Medulla oblongata (tissue), 1 donor: ENCODE results near the gene RAD9B.
"Not testable (repeated sequence)": the region's sequence is repeated elsewhere in the genome, so short reads cannot be mapped to it uniquely, and the experiment has no call there.

Experiments used
- DNase-seq: peaks from one replicate; pipeline ENCODE4 v3.0.0-alpha.2; 2015; ENCODE audit errors: extremely low spot score

Gene RAD9B

GRCh38 chr12:110528277-110528839 lies 26.2 kb downstream of the RAD9B start:
- no peak for DNase-seq

DNA sequence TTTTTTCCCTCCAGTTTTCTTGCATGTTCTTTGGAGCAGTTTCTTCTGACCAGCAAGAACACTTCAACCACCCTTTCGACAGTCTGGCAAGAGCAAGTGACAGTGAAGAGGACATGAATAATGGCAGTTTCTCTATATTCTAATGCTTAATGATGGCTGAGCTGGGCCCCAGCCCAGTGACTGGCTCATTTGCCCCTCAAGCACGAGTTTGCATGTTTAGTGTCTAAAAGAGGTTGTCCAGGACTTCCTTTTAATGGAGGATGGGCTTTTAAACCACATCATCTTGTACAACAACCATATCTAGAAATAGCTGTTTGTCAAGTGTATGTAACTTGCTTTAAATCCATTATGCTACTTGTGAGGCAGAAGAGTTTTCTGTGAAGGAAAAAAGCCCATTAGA lies 28.4 kb downstream of the RAD9B start:
- no peak for DNase-seq

DNA sequence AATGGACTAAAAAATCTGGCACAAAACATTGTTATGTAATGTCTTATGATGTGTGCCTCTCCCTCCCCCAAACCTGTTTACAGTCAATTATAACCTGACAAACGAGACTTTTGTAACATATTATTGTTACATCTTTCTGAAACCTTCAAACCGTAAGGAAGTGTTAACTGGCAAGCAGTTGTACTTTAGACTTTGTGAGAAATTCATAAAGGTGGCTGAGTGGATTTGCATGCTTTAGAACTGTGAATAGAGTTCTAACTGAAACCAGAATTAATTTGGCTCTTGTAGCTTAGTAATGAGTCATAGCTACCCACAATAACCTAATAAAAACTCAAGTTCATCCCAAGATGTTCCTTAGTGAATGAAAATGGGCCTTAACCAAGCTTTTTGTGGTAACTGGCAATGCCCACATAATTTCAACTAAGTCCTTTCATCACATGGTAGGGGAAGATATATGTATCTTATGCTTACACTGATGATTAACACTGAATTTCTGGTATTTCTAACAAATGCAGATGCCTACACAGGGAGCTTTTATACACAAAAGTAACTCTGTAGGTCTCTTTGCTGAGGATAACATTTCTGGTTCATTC lies 29.7 kb downstream of the RAD9B start:
- no peak for DNase-seq

DNA sequence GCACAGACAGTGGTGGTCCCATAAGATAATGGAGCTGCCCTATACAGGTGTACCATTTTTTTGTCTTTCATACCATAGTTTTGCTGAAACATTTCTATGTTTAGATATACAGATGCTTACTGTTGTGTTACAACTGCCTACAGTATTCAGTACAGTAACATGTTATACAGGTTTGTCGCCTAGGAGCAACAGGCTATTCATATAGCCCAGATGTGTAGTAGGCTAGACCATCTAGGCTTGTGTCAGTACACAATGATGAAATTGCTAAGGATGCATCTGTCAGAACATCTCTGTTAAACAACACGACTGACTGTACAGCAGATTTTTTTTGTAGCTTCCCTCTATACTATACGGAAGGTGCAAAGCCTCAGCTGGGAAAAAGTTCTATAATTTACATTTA lies 30.5 kb downstream of the RAD9B start:
- DNase-seq = no peak

- DNase-seq = no peak
Observed at GRCh38 chr12:110533607-110534006, 31.5 kb downstream of the RAD9B start.

DNA sequence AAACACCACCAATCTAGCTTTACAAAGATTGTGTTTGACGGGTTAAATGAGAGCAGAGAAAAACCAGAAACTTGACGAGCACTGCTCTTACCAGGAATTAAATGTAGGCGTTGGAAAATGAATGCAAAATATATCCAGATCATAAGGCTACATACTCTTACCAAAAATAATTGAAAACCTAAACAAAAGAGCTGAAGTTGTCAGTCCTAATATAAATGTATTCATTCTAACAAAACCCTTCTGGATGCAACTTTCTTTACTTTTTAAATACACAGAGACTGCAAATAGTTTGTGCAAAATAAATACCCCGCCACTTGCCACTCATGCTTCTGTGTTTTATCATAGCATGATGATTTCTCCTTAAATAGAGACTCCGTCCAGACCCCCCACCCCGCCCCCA lies 32.7 kb downstream of the RAD9B start:
- DNase-seq = no peak

GRCh38 chr12:110536834-110537604 lies 34.9 kb downstream of the RAD9B start:
- DNase-seq = no peak

- no peak for DNase-seq
Observed at GRCh38 chr12:110537605-110538409, 35.7 kb downstream of the RAD9B start.

DNA sequence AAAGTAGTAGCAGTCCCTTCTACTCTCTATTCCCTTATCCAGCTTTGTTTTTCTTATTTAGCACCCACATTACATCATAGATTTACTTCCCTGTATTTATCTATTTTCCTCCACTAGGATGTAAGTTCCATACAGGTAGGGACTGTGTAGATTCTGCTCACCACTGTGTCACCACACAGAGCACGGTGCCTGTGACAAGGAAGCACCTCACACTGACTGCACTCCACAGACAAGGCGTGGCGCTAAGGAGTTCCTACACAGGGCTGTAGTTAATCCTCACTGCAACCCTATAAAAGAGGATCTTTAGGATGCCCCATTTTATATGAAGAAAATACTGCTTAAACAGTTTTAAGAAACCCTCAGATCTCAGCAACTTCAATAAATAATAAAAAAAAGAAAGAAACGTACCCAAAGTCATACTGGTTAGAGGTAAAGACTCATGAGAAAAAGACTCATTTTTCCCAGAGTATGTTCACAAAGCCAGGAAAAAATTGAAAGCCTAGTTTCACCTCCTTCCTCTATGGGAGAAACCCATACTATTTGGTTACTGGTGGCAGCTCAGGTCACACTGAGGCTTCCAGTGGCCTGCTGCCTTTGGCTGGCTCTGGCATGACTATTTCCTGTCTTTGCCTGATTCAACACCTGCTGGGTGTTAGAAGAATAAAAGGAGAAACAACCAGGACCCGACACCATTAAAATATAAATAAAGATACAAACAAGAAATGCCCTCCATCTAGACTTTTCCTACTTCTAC lies 36.9 kb downstream of the RAD9B start:
- no peak for DNase-seq

DNA sequence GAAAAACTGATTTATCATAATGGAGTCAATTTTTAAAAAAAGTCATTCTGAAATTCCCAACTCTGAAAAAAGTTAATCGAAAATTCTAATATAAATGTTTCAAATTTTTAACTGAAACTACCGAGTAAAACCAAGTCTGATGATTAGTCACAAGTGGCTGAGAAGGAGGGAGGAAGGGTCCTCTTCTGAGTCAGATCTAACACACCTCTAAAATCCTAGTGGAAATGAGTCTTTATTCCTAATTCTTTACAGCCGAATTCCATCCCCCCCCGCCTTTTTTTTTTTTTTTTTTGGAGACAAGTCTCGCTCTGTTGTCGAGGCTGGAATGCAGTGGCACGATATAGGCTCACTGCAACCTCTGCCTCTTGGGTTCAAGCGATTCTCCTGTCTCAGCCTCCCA lies 37.9 kb downstream of the RAD9B start:
- DNase-seq = no peak

- DNase-seq = peak; percentile 65
Observed at GRCh38 chr12:110543252-110543959, 41.3 kb downstream of the RAD9B start.

- DNase-seq = no peak
Observed at GRCh38 chr12:110543965-110544364, 41.8 kb downstream of the RAD9B start.

DNA sequence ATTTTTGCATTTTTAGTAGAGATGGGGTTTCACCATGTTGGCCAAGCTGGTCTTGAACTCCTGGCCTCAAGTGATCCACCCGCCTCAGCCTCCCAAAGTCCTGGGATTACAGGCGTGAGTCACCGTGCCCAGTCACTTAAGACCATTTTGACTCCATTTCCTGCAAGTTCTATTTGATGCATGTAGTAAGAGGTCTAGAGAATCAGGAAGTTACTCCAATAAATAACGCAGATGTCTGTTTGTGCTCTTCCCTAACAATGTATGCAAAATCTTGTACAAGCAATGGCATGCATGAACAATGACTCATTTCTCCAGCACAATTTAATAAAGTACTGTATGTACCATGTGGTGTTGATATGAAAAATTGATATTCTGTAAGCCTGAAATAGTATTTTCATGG lies 43.1 kb downstream of the RAD9B start:
- not testable (repeated sequence) for DNase-seq

DNA sequence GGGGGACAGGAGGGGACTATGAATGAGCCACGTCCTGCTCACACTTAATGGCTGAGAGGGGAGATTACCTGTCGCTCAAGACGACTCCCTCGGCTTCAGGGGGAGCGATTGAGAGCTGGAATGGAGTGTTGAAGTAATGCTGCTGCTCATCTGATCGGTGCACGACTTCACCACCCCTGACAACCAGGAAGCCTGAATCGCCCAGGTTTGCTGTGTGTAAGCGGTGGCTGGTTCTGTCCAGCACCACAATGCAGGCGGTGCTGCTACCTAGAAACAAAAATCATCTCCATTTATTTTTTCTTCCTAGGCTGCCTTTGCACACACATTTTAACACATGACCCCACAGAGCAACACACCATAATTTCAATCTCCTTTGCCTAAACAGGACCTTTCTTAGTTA lies 43.7 kb downstream of the RAD9B start:
- no peak for DNase-seq

- no peak for DNase-seq
Observed at GRCh38 chr12:110546339-110546738, 44.2 kb downstream of the RAD9B start.

GRCh38 chr12:110547090-110547489 lies 45.0 kb downstream of the RAD9B start:
- no peak for DNase-seq

DNA sequence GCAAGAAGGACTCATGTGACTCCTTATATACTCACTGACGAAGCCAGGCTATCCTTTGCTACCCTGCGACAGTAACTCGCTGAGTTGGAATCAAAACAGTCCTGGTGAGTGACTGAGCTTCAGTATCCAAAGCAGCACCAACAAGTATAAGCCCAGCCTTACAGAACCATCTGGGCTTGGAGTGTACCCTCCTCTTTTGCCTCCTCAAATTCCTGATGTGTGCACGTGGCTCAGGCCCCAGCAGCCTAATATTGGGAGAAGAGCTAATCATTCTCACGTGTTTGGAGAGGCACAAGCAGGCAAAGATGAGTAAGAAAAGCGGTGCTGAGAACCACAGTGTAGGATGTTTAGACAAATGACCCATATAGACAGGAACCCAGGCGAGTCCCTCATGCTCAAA lies 46.5 kb downstream of the RAD9B start:
- no peak for DNase-seq

DNA sequence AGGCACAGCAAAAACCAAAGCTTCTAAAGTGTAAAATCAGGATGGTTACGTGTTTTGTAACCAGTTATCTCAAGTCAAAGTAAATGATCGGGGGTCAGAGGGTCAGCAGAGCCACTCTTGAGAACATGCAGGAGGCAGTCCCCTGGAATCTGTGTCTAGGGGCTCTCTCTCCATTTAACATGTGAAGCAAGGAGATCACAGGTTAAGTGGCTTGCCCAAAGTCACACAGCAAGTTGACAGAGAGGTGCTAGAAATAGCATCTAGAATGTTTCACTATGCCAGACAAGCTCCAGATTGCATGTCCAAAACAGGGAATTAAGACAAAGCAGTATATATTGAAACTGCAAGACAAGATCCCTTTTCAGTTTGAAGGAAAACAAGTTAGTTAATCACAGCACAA lies 47.6 kb downstream of the RAD9B start:
- peak; percentile 34 for DNase-seq

DNA sequence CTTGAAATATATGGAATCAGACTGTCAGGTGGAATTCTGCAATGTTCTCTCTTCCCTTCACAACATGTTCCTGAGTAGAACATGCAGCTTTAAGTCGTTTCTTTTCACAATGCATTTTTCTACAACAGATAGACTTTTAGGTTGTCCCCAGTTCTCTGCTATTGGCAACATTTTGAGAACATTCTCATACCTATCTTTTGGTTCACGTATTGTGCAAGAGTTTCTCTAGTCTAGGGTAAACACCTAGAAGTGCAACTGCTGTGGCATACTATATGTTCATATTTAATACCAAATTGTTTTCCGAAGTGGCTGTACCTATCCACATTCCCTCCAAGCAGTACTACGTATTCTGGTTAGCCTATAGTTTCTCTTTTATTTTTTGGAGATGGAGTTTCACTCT lies 48.9 kb downstream of the RAD9B start:
- no peak for DNase-seq
